Activated CD8-positive, alpha-beta memory T cell treated with anti-CD3 and anti-CD28 coated beads, Interleukin-2, amount 50 U/mL, for 24 hours (primary cell): ENCODE data around the gene LMNA.

Source experiments
- DNase-seq: peaks from one replicate; pipeline ENCODE4 v3.0.0-alpha.2; 2020; ENCODE audit errors: extremely low read depth

Gene LMNA

DNA sequence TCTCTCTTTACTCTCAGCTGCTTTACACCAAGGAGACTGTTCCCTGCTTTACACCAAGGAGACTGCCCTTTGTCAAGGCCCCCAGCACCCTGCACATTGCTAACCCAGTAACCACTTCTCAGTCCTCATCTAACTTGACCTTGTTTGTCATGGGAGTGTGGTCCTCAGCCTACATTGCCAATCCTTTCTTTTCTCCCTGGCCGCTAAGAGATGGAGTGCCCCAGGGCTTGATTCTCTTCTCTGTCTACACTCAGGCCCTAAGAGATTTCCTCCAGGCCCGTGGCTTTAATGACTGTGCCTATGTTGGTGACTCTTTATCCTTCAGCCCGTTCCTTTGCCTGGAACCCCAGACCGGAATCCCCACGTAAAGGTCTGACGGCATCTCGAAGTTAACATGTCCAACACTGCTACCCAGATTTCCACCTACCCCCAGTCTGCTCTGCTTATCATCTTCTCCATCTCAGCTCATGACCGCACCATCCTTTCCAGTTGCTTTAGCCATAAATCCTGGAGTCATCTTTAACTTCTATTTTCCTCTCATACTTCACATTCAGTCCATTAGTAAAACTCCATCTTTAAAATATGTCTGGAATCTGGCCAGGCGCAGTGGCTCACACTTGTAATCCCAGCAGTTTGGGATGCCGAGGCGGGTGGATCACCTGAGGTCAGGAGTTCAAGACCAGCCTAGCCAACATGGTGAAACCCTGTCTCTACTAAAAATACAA lies 29.4 kb downstream of the LMNA start:
- no peak for DNase-seq

DNA sequence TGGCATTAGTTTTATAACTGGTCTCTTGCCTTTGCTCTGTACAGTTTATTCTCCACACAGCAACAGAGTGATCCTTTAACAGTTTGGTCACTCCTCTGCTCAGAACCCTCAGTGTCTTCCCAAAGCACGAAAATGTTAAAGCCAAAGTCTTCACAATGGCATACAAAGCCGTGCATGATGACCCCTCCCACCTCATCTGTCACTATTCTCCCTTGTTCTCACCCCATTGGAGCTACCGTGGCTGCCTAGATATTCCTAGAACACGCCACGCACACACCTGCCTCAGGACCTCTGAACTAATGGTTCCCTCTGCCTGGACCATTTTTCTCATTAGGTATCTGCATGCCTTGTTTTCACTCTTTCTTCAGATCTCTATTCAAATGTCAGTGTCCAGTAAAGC lies 30.2 kb downstream of the LMNA start:
- no peak for DNase-seq

DNA sequence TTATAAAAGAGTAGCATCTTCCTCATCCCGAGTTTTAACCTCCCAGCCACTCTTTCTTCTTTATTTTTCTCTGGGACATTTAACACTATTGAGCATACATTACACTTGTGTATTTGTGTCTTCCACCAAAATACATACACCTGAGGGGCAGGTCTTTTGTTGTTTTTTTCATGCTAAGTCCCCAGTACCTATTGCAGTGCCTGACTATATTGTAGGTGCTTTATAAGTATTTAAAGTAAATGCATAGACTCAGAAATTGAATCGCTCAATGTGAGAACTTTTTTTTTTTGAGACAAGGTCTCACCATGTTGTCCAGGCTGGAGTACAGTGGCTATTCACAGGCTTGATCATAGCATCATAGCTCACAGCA lies 31.1 kb downstream of the LMNA start:
- DNase-seq, result no peak

DNA sequence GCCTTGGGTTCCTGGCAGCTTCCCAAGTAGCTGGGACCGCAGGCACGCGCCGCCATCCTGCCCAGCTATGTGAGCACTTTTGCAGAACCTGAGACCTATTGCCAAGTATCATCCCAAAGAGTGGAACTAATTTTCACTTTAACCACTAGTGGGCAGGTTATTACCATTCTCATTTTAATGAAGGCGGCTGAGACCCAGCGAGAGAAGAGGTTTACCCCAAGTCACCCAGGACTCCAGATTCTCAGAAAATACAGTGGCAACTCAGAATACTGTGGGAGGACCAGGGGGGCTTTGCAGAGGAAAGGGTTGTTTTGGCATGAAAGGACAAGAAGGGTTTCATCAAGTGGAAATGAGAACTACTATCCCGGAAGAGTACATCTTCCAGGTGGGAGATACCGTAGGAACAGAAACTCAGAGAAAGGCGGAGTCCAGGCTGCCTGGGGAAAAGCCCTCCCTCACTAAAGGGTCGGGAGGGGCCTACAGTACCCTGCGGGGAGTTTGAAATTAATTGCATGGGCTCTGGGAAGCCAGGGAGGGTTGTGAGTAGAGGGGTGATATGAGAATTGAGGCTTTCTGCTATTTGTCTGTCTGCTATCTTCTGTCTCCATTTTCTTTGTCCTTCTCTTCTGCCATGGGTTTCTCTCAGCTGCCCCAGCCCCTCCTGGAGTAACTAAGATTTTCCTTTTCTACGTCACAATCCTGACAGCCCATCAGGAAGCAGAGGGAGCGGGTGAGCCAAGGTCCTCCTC lies 31.7 kb downstream of the LMNA start:
- DNase-seq, result no peak

DNA sequence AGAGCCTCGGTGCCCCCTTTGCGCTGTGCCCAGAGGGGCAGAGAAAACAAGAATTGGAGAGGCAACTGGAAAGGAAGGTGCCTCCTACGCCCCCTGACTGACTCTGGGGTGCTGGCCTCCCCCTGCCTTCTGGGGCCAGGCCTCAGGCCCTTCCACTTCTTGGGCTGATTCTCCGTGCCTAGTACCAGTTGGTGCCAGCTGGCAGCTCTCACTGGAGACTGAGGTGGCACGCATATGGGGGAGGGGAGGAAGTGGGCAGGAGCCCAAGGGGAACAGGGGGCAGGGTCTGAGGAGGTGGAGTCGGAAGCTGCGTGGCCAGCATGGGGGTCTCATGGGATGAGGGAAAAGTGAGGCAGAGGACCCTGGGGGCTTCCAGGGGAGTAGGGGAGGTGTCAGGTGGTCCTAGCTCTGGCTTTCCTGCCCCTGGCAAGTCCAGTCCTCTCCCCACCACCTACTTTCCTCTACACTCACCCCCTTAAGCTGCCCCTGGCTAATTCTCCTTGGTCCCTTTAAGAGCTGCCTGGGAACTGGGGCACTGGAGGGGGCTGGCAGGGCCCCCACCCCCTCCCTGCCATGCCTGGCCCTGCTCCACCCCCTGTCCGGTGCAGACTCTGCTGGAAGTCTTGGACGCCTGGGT lies 32.4 kb downstream of the LMNA start:
- DNase-seq, result no peak

DNA sequence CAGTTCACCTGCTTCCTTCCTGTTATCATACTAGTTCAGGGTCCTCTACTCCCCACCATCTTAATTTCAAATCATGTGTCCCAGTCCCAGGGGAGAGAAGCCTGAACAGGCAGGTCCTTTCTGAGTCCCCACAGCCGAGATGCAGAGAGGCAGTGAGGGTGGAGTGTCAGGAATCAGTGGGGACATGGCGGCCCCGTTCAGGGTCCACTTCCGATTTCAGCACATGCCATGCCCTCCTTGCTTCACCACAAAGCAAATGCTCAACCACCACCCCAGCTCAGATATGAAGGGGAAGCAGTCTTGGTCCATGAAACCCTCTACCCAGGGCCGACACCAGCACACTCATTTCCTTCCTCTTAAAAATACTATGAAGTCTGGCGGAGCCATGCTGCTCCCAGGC lies 33.7 kb downstream of the LMNA start:
- no peak for DNase-seq

DNA sequence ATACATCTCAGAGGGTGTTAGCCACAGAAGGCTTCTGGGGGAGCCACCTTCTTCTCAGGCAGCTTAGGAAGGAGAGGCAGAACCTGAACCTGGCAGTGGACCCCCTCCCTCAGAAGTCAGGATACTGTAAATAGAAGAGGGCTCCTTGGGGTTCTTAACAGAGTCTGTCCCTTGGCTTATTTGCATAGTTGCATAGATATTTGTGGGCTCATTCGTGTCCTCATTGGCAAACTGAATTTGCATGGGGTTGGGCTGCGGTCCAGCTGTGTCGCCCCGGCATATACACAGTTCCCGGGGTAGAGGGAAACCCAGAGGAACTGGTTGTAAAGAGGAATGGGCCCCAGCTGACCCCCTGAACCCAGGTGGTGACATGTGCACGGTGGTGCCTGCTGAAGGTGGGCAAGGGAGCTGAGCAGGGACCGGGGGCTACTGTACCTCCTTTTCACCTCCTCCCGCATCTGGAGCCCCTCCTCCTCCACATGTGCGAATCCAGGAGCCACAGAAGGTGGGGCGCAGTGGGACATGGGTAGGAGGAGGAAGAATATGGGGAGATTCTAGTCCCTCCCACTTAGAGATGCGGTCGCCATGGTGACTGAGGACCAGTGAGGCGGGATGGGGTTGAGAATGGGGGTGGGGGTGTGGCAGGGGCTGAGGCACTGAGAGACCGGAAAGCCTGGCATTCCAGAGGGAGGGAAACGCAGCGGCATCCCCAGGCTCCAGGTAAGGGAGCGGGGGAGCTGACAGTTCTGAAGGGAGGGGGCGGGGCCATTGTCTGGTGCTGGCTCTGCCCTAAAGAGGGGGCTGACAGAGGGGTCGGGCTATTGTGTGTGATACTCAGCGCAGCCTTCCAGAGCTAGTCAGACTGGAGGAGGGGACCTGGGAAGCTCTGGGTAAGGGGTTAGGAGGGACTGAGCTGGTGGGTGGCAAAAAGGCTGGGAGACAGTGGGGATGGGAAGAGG lies 35.1 kb downstream of the LMNA start:
- no peak for DNase-seq

DNA sequence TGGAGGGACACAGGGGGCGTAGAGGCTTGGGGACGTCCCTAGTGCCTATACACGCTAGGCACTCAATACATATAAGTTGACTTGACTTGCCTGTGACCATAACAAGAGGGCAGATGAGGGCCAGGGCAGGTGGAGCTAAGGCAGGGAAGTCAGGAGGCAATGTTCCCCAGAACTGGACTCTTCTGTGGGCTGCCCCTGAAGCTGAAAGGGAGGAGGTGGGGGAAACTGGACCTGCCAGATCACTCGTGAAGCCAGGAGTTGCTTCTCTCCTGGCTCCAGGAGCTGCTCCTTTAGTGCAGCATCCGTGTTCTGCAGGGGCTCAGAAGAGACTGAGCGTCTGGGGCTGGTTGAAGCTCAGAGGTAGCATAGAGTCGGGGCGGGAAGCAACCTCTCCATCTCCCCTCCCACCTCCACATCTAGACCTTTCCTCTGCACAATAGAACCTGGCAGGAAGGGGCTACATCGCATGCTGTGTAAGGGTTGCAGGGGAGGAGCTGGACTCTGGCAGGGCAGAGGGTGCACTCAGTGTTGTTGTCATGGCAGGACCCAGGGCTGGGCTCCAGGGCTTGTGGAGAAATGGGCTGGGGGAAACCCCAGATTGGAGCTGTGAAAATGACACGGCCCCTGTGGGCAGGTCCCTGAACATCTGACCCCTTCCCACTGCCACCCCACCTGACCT lies 36.0 kb downstream of the LMNA start:
- DNase-seq, result no peak

DNA sequence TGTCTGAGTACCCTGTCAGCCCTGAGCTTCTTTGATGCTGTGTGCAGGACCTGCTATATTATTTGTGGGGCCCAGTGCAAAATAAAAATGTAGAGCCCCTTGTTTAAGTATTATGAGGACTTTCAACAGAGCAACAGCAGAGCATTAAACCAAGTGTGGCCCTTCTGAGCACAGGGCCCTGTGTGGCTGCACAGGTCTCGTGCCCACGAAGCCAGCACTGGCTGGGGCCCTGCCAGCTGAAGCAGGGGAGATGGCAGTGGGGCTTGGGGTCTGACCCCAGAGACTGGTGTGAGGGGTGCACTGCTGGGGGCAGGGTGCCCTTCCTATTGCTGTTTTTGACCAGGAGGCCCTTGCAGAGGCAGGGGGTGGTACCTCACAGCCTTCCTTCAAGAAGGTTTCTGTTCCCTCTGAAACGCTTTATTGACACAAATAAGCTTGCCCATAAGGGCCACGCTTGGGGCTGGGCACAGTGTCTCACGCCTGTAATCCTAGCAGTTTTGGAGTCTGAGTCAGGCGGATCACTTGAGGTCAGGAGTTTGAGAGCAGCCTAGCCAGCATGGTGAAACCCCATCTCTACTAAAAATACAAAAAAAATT lies 36.7 kb downstream of the LMNA start:
- no peak for DNase-seq

DNA sequence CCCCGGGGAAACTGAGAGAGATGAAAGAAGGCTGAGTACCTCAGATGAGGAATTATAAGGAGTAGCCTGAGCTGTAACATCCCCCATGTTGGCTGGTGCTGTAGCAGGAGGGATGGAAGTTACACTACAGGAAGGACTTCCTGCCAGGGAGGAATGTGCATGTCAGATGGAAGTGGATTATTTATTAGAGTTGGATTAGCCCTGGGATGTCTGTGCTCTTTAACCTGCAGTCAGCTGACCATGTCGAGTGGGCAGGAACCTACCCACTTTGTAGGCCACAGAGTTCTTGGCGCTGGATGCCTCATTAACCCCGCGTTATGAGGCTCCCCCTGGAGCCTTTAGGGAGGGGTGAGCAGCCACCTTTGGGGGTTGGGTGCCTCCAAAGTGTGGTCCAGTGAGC lies 38.1 kb downstream of the LMNA start:
- DNase-seq, result no peak

DNA sequence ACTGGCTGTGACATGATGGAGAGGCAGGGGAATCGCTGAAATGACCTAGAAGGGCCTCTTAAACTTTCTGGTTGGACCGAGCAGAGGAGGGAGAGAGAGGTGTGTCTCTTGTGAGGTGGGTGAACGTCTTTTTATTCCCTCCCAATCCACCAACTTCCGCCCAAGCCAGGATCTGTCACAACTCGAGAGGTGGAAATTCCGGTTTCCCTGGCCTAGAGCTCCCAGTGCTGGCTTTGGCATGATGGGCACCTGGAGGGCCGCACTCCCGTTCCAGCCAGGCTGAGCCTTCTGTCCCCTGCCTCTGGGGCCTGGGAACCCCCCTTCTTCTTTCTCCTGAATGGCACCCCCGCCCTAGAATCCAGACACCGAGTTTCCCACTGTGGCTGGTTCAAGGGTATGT lies 38.9 kb downstream of the LMNA start, which contains the start of gene SEMA4A:
TSS of gene SEMA4A (plus strand) at position 224 of the 400 bp plus-strand sequence. CDS start 994 bp downstream, outside the sequence.
- no peak for DNase-seq

DNA sequence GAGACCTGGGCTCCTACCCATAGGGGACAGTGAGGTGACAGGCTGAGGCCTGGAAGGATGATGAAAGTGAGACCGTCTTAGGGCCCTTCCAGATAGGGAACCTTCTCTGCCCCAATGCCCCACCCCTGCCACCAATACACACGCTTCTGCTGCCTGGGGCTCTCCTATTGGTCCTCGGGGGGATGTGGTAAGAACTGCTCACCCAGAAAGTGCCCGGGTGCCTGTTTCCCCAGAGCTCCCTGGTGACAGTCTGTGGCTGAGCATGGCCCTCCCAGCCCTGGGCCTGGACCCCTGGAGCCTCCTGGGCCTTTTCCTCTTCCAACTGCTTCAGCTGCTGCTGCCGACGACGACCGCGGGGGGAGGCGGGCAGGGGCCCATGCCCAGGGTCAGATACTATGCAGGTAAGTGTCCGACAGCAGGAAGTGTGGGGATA lies 39.8 kb downstream of the LMNA start:
- DNase-seq, result no peak

DNA sequence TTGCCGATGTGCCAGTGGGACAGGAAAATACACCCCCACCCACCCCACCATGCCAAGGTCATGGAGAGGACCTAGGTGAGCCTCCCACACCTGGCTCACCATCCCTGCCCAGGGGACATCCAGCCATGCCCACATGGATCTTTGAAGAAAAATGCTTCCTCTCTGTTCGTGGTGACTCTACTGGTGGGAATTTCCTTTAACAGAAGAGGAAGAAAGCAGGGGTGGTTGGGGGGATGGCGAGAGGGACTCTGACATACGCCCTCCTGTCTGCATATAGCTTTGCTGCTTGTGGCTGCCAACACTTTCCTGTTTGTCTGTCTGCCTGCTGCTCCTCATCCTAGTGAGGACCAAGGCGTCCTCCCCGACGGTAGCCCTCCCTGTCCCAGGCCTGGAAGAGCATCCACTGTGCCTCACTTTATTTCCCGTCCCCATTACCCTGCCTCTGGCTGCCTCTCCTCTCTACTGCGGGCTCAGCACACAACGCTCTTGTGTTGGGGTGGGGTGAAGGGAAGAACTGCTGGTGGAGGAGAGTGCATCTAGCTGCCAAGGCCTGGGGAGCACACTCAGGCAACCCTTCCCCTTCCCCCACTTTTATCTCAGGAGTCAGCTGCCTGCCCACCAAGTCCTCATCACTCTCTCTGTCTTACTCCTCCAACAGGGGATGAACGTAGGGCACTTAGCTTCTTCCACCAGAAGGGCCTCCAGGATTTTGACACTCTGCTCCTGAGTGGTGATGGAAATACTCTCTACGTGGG lies 41.4 kb downstream of the LMNA start:
- DNase-seq, result no peak

DNA sequence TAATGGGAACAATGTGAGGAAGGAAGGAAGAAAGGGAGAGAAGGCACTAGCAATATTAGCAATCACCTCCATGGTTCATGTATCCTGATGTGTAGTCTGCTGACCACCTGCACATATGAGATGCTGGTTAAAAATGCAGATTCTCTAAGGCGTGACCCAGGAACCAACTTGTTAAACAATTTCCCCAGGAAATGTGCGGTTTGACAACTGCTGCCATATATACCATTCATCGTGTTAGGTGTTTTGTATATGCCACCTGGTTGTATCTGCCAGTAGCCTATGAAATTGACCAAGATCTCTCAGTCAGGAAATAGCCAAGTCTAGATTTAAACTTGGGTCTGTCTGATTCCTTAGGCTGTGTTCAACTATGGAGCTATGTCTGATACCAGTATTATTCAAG lies 43.0 kb downstream of the LMNA start:
- no peak for DNase-seq

DNA sequence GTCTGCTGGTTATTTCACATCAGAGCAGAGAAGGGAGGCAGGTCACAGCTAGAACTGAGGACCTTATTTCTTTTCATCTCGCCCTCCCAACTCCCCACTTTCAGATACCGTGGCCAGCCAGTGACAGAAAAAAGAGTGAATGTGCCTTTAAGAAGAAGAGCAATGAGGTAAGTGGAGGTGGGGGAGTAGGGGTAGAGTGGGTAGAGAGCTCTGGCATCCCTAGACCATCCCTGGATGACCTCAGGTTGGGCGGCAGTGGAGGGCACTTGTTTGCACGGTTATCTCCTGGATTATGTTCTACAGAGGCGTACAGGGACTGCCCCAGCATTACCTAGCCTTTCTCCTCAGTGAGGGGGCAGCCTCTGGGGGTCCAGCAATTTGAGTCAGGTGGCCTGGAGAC lies 43.5 kb downstream of the LMNA start:
- DNase-seq, result no peak

DNA sequence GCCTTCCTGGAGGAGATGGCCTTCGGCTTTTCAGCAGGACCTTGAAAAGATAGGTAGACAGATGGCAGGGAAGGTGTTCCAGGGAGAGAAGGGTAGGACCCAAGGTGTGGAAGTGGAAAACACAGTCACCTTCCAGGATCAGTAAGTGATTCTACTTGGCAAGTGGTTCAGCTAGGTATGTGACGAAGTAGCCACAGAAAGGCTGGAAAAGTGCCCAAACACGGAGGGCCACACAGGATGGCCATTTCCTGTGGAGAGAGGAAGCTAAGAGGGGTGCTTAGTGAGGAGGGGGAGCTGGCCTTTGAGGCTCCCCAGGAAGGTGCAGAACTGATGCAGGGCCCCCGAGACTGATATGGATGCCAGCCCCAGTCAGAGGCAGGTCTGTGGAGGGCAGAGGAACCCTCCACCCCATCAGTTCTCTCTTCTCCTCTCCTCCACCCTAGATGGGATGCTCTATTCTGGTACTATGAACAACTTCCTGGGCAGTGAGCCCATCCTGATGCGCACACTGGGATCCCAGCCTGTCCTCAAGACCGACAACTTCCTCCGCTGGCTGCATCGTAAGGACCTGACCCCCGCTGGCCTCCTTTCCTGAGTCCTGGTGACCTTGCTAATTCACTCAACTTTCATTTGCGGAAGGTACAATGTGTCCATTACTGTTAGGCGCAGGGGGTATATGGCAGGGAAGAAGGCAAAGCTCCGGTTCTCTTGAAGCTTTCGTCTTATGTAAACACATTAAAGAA lies 45.7 kb downstream of the LMNA start:
- no peak for DNase-seq

DNA sequence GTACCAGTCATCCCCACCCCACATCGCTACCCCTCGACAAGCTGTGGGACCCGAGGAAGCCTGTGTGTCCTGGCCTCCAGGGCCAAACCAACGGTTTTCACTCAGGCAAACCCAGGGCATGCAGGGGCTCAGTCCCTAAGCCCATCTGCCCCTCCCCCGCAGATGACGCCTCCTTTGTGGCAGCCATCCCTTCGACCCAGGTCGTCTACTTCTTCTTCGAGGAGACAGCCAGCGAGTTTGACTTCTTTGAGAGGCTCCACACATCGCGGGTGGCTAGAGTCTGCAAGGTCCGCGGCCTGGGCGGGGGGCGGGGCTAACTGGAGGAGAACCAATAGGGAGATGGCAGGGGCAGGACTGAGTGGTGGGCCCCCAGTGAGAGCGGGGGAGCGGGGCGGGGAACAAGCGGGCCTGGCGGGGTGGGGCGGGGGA lies 46.2 kb downstream of the LMNA start:
- no peak for DNase-seq

DNA sequence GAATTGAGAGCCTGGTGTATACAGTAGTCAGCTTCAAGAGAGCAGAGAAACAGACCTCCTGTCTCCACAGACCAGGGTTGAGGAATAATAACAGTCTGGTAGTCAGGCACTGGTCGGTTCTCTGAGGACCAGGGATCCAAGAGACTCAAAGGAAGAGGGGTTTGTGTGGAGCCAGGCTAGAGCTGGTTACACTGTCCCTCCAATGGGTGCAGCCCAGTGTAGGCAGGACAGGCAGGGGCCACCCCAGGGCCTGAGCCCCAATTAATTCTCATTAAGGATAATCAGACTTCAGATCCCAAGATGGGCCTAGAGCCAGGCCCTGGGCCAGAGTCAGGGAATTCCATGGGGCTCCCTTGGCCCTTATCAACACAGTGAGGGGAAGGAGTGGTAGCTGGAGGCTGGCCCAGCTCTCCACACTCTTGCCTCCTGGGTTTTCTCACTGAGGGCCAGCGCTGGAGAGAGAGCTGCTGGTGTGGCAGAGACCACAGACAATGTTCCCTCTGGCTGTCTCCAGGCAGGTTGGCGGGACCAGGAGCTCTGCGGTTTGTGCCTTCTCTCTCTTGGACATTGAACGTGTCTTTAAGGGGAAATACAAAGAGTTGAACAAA lies 48.0 kb downstream of the LMNA start:
- no peak for DNase-seq

DNA sequence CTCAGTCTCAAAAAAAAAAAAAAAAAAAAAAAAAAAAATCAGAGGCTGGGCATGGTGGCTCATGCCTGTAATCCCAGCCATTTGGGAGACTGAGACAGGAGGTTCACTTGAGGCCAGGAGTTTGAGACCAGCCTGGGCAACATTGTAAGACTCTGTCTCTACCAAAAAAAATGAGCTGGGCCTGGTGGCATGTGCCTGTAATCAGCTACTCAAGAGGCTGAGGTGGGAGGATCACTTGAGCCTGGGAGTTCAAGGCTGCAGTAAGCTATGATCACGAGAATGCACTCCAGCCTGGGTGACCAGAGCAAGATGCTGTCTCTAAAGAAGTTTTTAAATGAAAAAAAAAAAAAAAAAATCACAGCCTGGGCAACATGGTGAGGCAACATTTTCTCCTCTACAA lies 49.2 kb downstream of the LMNA start:
- no peak for DNase-seq
